Neural cell (in vitro differentiated cells): ENCODE data around the gene TYW3. TPM values are rescaled to one million over a fixed set of nuclear protein-coding genes. Genes with fewer than 3 reads are reported as not detected.

Source experiments
- H2AFZ ChIP-seq: fragments of 200-600, 300-800 bp; sonication (generic), shearing (Covaris generic); 2 replicates; pipeline ENCODE4 v1.6.0; 2014; ENCODE audit warnings: low read depth, mild to moderate bottlenecking, antibody characterized with exemption, low read length, moderate library complexity
- H3F3A ChIP-seq: fragments of 200-600 bp; shearing (Covaris generic); 2 replicates; pipeline ENCODE4 v1.6.1; 2016; ENCODE audit warnings: mild to moderate bottlenecking, moderate library complexity, mixed read lengths, antibody characterized with exemption, low read length; ENCODE audit not compliant: insufficient read depth, poor library complexity, severe bottlenecking
- H3K27ac ChIP-seq: fragments of 200-600, 300-800 bp; sonication (generic), shearing (Covaris generic); 2 replicates; pipeline ENCODE4 v1.5.1; 2014; ENCODE audit warnings: mild to moderate bottlenecking, low read length, moderate library complexity
- H3K27me3 ChIP-seq: fragments of 300-800, 200-600 bp; sonication (generic), shearing (Covaris generic); 2 replicates; pipeline ENCODE4 v1.6.0; 2014; ENCODE audit warnings: mild to moderate bottlenecking, low read depth, low read length, moderate library complexity; ENCODE audit not compliant: insufficient read depth
- H3K36me3 ChIP-seq: fragments of 300-800, 200-600 bp; sonication (generic), shearing (Covaris generic); 2 replicates; pipeline ENCODE4 v1.5.1; 2014; ENCODE audit warnings: mild to moderate bottlenecking, antibody characterized with exemption, low read length, moderate library complexity; ENCODE audit not compliant: insufficient read depth
- H3K4me2 ChIP-seq: fragments of 300-800, 200-600 bp; sonication (generic), shearing (Covaris generic); 2 replicates; pipeline ENCODE4 v1.6.0; 2014; ENCODE audit warnings: mild to moderate bottlenecking, low read length
- H3K4me3 ChIP-seq: fragments of 300-800, 200-600 bp; sonication (generic), shearing (Covaris generic); 2 replicates; pipeline ENCODE4 v1.5.1; 2014; ENCODE audit warnings: mild to moderate bottlenecking, low read length, moderate library complexity
- H3K79me2 ChIP-seq: fragments of 200-600 bp; shearing (Covaris generic); replicated peaks from 2 replicates; pipeline ENCODE4 v1.6.0; 2014; ENCODE audit warnings: mild to moderate bottlenecking, low read length, moderate library complexity; ENCODE audit not compliant: insufficient read depth
- H3K9ac ChIP-seq: fragments of 300-800, 200-600 bp; sonication (generic), shearing (Covaris generic); 2 replicates; pipeline ENCODE4 v1.6.1; 2016; ENCODE audit warnings: mild to moderate bottlenecking, low read length, mixed read lengths
- H3K9me2 ChIP-seq: fragments of 200-600 bp; shearing (Covaris generic); 2 replicates; pipeline ENCODE4 v1.6.1; 2016; ENCODE audit warnings: mild to moderate bottlenecking, low read length, mixed read lengths; ENCODE audit not compliant: insufficient read depth
- H3K9me3 ChIP-seq: fragments of 200-600, 300-800 bp; sonication (generic), shearing (Covaris generic); 2 replicates; pipeline ENCODE4 v1.6.1; 2016; ENCODE audit warnings: mild to moderate bottlenecking, mixed run types, low read length, moderate library complexity, mixed read lengths
- H4K20me1 ChIP-seq: fragments of 200-600 bp; shearing (Covaris generic); 2 replicates; pipeline ENCODE4 v1.6.1; 2016; ENCODE audit warnings: mild to moderate bottlenecking, mixed run types; ENCODE audit not compliant: insufficient read depth
- CTCF ChIP-seq: fragments of 450-650 bp; IDR thresholded peaks from 2 replicates; pipeline ENCODE4 v1.5.1; 2014; ENCODE audit warnings: antibody characterized with exemption, mild to moderate bottlenecking, moderate library complexity; ENCODE audit not compliant: poor library complexity, severe bottlenecking
- EP300 ChIP-seq: fragments of 450-650 bp; conservative IDR thresholded peaks from 2 replicates; pipeline ENCODE4 v1.6.1; 2014; ENCODE audit warnings: antibody characterized with exemption, mild to moderate bottlenecking, moderate library complexity; ENCODE audit not compliant: poor library complexity, severe bottlenecking
- EZH2 ChIP-seq: fragments of 200-600, 300-800 bp; shearing (Covaris generic), sonication (generic); IDR thresholded peaks from 2 replicates; pipeline ENCODE4 v1.6.1; 2014; ENCODE audit warnings: antibody characterized with exemption, low read length, borderline replicate concordance, mild to moderate bottlenecking; ENCODE audit not compliant: insufficient read depth, poor library complexity, severe bottlenecking
- MXI1 ChIP-seq: fragments of 450-650 bp; conservative IDR thresholded peaks from 2 replicates; pipeline ENCODE4 v1.6.1; 2014; ENCODE audit warnings: antibody characterized with exemption, mild to moderate bottlenecking; ENCODE audit not compliant: poor library complexity, severe bottlenecking
- POLR2AphosphoS5 ChIP-seq: IDR thresholded peaks from 2 replicates; pipeline ENCODE4 v1.6.1; 2012
- RAD21 ChIP-seq: fragments of 450-650 bp; conservative IDR thresholded peaks from 2 replicates; pipeline ENCODE4 v1.6.1; 2014; ENCODE audit warnings: antibody characterized with exemption, mild to moderate bottlenecking, moderate library complexity
- REST ChIP-seq: IDR thresholded peaks from 2 replicates; pipeline ENCODE4 v1.6.1; 2012; ENCODE audit warnings: borderline replicate concordance
- SMC3 ChIP-seq: fragments of 450-650 bp; conservative IDR thresholded peaks from 2 replicates; pipeline ENCODE4 v1.6.1; 2014; ENCODE audit warnings: antibody characterized with exemption, mild to moderate bottlenecking, moderate library complexity; ENCODE audit not compliant: poor library complexity
- TAF1 ChIP-seq: IDR thresholded peaks from 2 replicates; pipeline ENCODE4 v1.6.1; 2012; ENCODE audit warnings: low read depth
- polyA plus RNA-seq: library from polyadenylated mRNA; depleted of rRNA; stranded (reverse); fragments of >200 nt; gene quantifications from 2 replicates; pipeline ENCODE4 v1.2.3, GENCODE V29; 2014

The TYW3 gene
- polyA plus RNA-seq, 1 donor from 2014 or later = 1.5 TPM

GRCh38 chr1:74712881-74713280, 20.1 kb upstream of the TYW3 start:
- H3K36me3 ChIP-seq = no peaks in the 10 kb centered on the region
- H2AFZ ChIP-seq = no peak overlapping the region
- H3K27ac ChIP-seq = no peak overlapping the region
- no peak overlapping the region for H3K4me2 ChIP-seq
- no peaks in the 10 kb centered on the region for H3K79me2 ChIP-seq
- no peak overlapping the region for H3K9ac ChIP-seq
- TF ChIP-seq EZH2 (no peak), RAD21 (no peak), MXI1 (no peak), TAF1 (no peak), CTCF (no peak), SMC3 (no peak)
- no peaks in the 10 kb centered on the region for H3K9me2 ChIP-seq
- H3K9me3 ChIP-seq = no peaks in the 10 kb centered on the region
- no peak overlapping the region for H3K4me3 ChIP-seq
- H3K27me3 ChIP-seq = no peaks in the 10 kb centered on the region
- H3F3A ChIP-seq = no peaks in the 10 kb centered on the region
- H4K20me1 ChIP-seq = no peaks in the 10 kb centered on the region

GRCh38 chr1:74713849-74714248, 19.1 kb upstream of the TYW3 start:
- Histone ChIP-seq H3K4me3 (no peak overlapping the region), H2AFZ (no peak overlapping the region), H3K79me2 (no peaks in the 10 kb centered on the region), H3K27ac (no peak overlapping the region), H3K36me3 (no peaks in the 10 kb centered on the region), H3K9me2 (no peaks in the 10 kb centered on the region), H3K27me3 (no peaks in the 10 kb centered on the region), H3K9me3 (no peaks in the 10 kb centered on the region), H3K4me2 (no peak overlapping the region), H3K9ac (no peak overlapping the region), H4K20me1 (no peaks in the 10 kb centered on the region), H3F3A (no peaks in the 10 kb centered on the region)
- no peak for TF ChIP-seq RAD21
- no peak for TF ChIP-seq CTCF
- TF ChIP-seq TAF1 = no peak

GRCh38 chr1:74714429-74715235, 18.3 kb upstream of the TYW3 start:
- H3K27me3 ChIP-seq = no peaks in the 10 kb centered on the region
- H3K9ac ChIP-seq = no peak overlapping the region
- H3K4me2 ChIP-seq = no peak overlapping the region
- no peak overlapping the region for H2AFZ ChIP-seq
- no peaks in the 10 kb centered on the region for H3K9me3 ChIP-seq
- H3K4me3 ChIP-seq = no peak overlapping the region
- H3K36me3 ChIP-seq = no peaks in the 10 kb centered on the region
- H3K9me2 ChIP-seq = no peaks in the 10 kb centered on the region
- TF ChIP-seq RAD21 (no peak), REST (no peak), CTCF (no peak), SMC3 (no peak), TAF1 (no peak), EP300 (no peak), EZH2 (no peak), MXI1 (no peak), POLR2AphosphoS5 (no peak)
- no peaks in the 10 kb centered on the region for H3F3A ChIP-seq
- H3K27ac ChIP-seq = no peak overlapping the region
- H3K79me2 ChIP-seq = no peaks in the 10 kb centered on the region
- no peaks in the 10 kb centered on the region for H4K20me1 ChIP-seq
